Measurements from ENCODE around the gene ARL10. TPM values are rescaled to one million over a fixed set of nuclear protein-coding genes. Genes with fewer than 3 reads are reported as not detected.
A peak's percentile ranks its signal among the peaks of the same experiment; 100 is the strongest.

The ARL10 gene
- total RNA-seq, 1 donor from 2014 or later, result 9.4 TPM

GRCh38 chr5:176379881-176380280 lies 14.6 kb downstream of the ARL10 start:
- H3K4me1 ChIP-seq (ENCODE audit: control insufficient read depth in 3 of 3, insufficient read depth in 3 of 3, low read length in 3 of 3), result peaks cover 17 to 36% (median 28%) of the 10 kb centered on the region in 3 donors
- H3K27me3 ChIP-seq (ENCODE audit: control insufficient read depth in 3 of 3, insufficient read depth in 3 of 3, low read length in 3 of 3), result no peaks in the 10 kb centered on the region
- H3K36me3 ChIP-seq (ENCODE audit: control insufficient read depth in 3 of 3, insufficient read depth in 3 of 3, low read length in 3 of 3), result peaks cover 24 to 29% (median 25%) of the 10 kb centered on the region in 3 donors
- no peak overlapping the region for H3K27ac ChIP-seq (ENCODE audit: low read depth, low read length)
- H3K9ac ChIP-seq (ENCODE audit: low read depth in 1 of 3, low read length in 3 of 3), result no peak overlapping the region
- H3K4me3 ChIP-seq (ENCODE audit: low read length in 3 of 3), result no peak overlapping the region
- no peaks in the 10 kb centered on the region for H3K9me3 ChIP-seq (ENCODE audit: control insufficient read depth in 3 of 3, low read length in 3 of 3)

DNA sequence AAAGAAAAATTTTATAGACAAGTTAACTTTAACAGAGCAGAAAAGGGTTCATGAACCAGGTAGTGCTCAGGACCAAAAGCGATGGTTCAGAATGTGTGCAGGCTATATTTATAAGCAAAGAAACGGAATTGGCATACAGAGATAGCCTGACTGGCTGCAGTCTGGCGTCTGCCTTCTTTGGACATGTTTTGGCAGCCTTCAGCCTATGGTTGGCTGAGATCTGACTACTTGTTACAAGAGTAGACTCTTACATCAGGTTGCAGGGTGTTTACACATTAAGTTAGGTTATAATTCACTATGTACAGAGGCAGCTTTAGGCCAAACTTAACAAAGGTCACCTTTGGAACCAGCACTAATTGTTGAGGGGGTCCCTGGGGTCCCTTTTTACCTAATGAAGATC lies 16.1 kb downstream of the ARL10 start:
- peak overlapping the region in 1 of 3 donors; percentile 45 for H3K4me3 ChIP-seq (ENCODE audit: low read length in 3 of 3)
- peaks cover 26 to 35% (median 29%) of the 10 kb centered on the region in 3 donors for H3K36me3 ChIP-seq (ENCODE audit: control insufficient read depth in 3 of 3, insufficient read depth in 3 of 3, low read length in 3 of 3)

GRCh38 chr5:176381979-176382378 lies 16.7 kb downstream of the ARL10 start:
- Histone ChIP-seq H3K9me3 (ENCODE audit: control insufficient read depth in 3 of 3, low read length in 3 of 3) (no peaks in the 10 kb centered on the region), H3K4me1 (ENCODE audit: control insufficient read depth in 3 of 3, insufficient read depth in 3 of 3, low read length in 3 of 3) (peaks cover 17 to 41% (median 32%) of the 10 kb centered on the region in 3 donors), H3K4me3 (ENCODE audit: low read length in 3 of 3) (peak overlapping the region in 1 of 3 donors; percentile 41), H3K36me3 (ENCODE audit: control insufficient read depth in 3 of 3, insufficient read depth in 3 of 3, low read length in 3 of 3) (peaks cover 26 to 35% (median 32%) of the 10 kb centered on the region in 3 donors), H3K27ac (ENCODE audit: low read depth, low read length) (peak overlapping the region; percentile 82), H3K27me3 (ENCODE audit: control insufficient read depth in 3 of 3, insufficient read depth in 3 of 3, low read length in 3 of 3) (no peaks in the 10 kb centered on the region), H3K9ac (ENCODE audit: low read depth in 1 of 3, low read length in 3 of 3) (peak overlapping the region; percentile 2 to 72 (median 68))

More for the DNA sequence above, 16.1 kb downstream of the ARL10 start:
- H3K27ac ChIP-seq (ENCODE audit: low read depth, low read length), result peak overlapping the region; percentile 82
- peaks cover 17 to 36% (median 28%) of the 10 kb centered on the region in 3 donors for H3K4me1 ChIP-seq (ENCODE audit: control insufficient read depth in 3 of 3, insufficient read depth in 3 of 3, low read length in 3 of 3)
- H3K9ac ChIP-seq (ENCODE audit: low read depth in 1 of 3, low read length in 3 of 3), result peak overlapping the region; percentile 33 to 72 (median 68)
- no peaks in the 10 kb centered on the region for H3K27me3 ChIP-seq (ENCODE audit: control insufficient read depth in 3 of 3, insufficient read depth in 3 of 3, low read length in 3 of 3)
- H3K9me3 ChIP-seq (ENCODE audit: control insufficient read depth in 3 of 3, low read length in 3 of 3), result no peaks in the 10 kb centered on the region

DNA sequence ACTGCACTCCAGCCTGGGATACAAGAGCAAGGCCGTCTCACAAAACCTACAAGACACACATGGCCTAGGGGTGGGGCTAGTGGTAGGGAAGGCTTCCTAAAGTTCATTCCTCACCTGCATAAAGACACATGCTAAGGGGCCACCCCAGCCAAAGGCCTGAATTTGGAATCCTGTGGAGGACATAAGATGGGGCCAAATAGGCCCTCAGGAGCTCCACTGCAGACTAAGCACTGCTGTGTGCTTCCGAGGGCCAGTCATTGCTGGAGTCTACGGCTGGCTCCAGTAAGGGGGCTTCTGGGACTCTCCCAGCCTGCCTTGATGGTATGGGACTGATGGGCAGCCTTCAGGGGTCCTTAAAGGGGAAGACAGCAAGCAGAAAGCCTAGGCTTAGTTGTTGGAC lies 17.4 kb downstream of the ARL10 start:
- no peaks in the 10 kb centered on the region for H3K9me3 ChIP-seq (ENCODE audit: control insufficient read depth in 3 of 3, low read length in 3 of 3)
- H3K4me1 ChIP-seq (ENCODE audit: control insufficient read depth in 3 of 3, insufficient read depth in 3 of 3, low read length in 3 of 3), result peaks cover 24 to 49% (median 40%) of the 10 kb centered on the region in 3 donors
- peak overlapping the region; percentile 82 for H3K27ac ChIP-seq (ENCODE audit: low read depth, low read length)
- peaks cover 26 to 35% (median 32%) of the 10 kb centered on the region in 3 donors for H3K36me3 ChIP-seq (ENCODE audit: control insufficient read depth in 3 of 3, insufficient read depth in 3 of 3, low read length in 3 of 3)
- no peak overlapping the region for H3K4me3 ChIP-seq (ENCODE audit: low read length in 3 of 3)
- no peaks in the 10 kb centered on the region for H3K27me3 ChIP-seq (ENCODE audit: control insufficient read depth in 3 of 3, insufficient read depth in 3 of 3, low read length in 3 of 3)
- peak overlapping the region in 1 of 3 donors; percentile 72 for H3K9ac ChIP-seq (ENCODE audit: low read depth in 1 of 3, low read length in 3 of 3)

DNA sequence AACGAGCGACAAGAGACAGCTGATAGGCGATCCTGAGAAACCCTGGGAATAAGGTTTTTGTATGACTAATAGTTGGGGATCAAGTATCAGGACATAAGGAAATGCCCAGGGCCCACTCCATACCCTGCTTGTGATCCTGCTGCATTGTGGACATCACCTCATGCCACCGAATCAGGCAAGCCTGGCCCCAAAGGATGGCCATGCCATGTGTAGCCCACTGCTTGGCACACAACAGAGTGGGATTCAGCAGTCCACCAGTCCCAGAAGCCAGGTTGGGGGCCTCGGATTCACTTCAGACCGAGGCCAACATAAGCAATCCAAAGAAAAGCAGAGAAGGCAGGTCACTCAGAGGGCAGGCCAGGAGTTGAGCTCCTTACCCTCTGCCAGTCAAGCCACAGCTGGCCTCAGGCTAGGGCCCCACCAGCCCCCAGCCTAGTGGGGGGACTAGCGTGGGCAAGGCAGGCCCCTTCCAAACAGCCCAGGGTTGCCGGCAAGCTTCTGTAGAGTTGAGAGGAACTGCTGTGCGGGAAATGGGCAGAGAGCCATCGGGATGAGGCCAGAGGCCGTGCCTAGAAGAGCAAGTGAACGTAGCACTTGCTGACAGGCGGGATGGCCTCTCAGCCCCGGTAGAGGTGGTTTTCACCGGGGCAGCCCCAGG lies 18.1 kb downstream of the ARL10 start:
- Histone ChIP-seq H3K4me1 (ENCODE audit: control insufficient read depth in 3 of 3, insufficient read depth in 3 of 3, low read length in 3 of 3) (peaks cover 30 to 55% (median 43%) of the 10 kb centered on the region in 3 donors), H3K27ac (ENCODE audit: low read depth, low read length) (peak overlapping the region; percentile 62), H3K9me3 (ENCODE audit: control insufficient read depth in 3 of 3, low read length in 3 of 3) (no peaks in the 10 kb centered on the region), H3K36me3 (ENCODE audit: control insufficient read depth in 3 of 3, insufficient read depth in 3 of 3, low read length in 3 of 3) (peaks cover 26 to 36% (median 32%) of the 10 kb centered on the region in 3 donors), H3K9ac (ENCODE audit: low read depth in 1 of 3, low read length in 3 of 3) (peak overlapping the region in 1 of 3 donors; percentile 39), H3K27me3 (ENCODE audit: control insufficient read depth in 3 of 3, insufficient read depth in 3 of 3, low read length in 3 of 3) (no peaks in the 10 kb centered on the region), H3K4me3 (ENCODE audit: low read length in 3 of 3) (no peak overlapping the region)

GRCh38 chr5:176383961-176384360 lies 18.7 kb downstream of the ARL10 start:
- Histone ChIP-seq H3K27ac (ENCODE audit: low read depth, low read length) (peak overlapping the region; percentile 62), H3K4me3 (ENCODE audit: low read length in 3 of 3) (no peak overlapping the region), H3K4me1 (ENCODE audit: control insufficient read depth in 3 of 3, insufficient read depth in 3 of 3, low read length in 3 of 3) (peaks cover 30 to 55% (median 43%) of the 10 kb centered on the region in 3 donors), H3K9me3 (ENCODE audit: control insufficient read depth in 3 of 3, low read length in 3 of 3) (no peaks in the 10 kb centered on the region), H3K9ac (ENCODE audit: low read depth in 1 of 3, low read length in 3 of 3) (no peak overlapping the region), H3K27me3 (ENCODE audit: control insufficient read depth in 3 of 3, insufficient read depth in 3 of 3, low read length in 3 of 3) (no peaks in the 10 kb centered on the region), H3K36me3 (ENCODE audit: control insufficient read depth in 3 of 3, insufficient read depth in 3 of 3, low read length in 3 of 3) (peaks cover 26 to 36% (median 32%) of the 10 kb centered on the region in 3 donors)

DNA sequence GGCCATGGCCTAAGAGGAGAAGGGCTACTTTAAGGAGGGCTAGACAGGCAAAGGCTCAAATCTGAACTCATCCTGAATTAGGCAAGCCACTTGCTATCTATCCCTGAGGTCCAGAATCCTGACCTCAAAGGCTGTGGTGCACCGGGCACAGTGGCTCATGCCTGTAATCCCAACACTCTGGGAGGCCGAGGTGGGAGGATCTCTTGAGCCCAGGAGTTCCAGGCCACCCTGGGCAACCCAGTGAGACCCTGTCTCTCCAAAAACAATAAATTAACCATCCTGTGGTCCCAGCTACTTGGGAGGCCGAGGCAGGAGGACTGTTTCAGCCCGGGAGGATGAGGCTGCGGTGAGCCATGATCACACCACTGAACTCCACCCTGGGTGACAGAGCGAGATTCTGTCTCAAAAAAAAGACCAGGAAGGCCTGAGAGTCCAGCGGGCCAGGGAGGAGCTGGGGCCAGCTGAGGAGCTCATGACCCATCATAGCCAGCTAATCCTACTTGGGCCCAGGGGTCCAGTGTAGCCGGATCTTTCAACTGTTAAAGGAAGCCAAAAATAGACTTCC lies 19.2 kb downstream of the ARL10 start:
- no peaks in the 10 kb centered on the region for H3K9me3 ChIP-seq (ENCODE audit: control insufficient read depth in 3 of 3, low read length in 3 of 3)
- no peak overlapping the region for H3K27ac ChIP-seq (ENCODE audit: low read depth, low read length)
- no peak overlapping the region for H3K4me3 ChIP-seq (ENCODE audit: low read length in 3 of 3)
- no peaks in the 10 kb centered on the region for H3K27me3 ChIP-seq (ENCODE audit: control insufficient read depth in 3 of 3, insufficient read depth in 3 of 3, low read length in 3 of 3)
- no peak overlapping the region for H3K9ac ChIP-seq (ENCODE audit: low read depth in 1 of 3, low read length in 3 of 3)
- H3K36me3 ChIP-seq (ENCODE audit: control insufficient read depth in 3 of 3, insufficient read depth in 3 of 3, low read length in 3 of 3), result peaks cover 26 to 36% (median 32%) of the 10 kb centered on the region in 3 donors
- peaks cover 33 to 60% (median 47%) of the 10 kb centered on the region in 3 donors for H3K4me1 ChIP-seq (ENCODE audit: control insufficient read depth in 3 of 3, insufficient read depth in 3 of 3, low read length in 3 of 3)

DNA sequence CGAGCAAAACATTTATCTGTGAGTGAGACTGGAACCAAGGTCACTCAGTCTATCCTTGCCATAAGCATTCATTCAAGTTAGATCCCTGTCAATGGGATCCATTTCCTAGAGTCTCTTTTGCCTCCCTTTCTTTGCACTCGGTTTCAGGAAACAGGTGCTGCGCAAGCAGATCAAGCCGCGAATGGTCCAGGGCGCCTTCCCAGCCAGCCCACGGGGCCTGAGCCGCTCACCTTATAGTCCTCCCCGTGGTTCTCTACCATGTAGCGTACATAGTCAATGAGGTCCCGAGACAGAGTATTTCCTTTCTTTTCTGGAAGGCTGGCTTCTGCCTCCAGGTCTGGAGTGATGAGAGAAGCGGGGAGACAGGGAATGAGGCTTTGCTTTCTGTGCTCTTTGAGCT lies 19.7 kb downstream of the ARL10 start:
- no peak overlapping the region for H3K27ac ChIP-seq (ENCODE audit: low read depth, low read length)
- H3K9ac ChIP-seq (ENCODE audit: low read depth in 1 of 3, low read length in 3 of 3), result no peak overlapping the region
- H3K4me3 ChIP-seq (ENCODE audit: low read length in 3 of 3), result no peak overlapping the region
- H3K4me1 ChIP-seq (ENCODE audit: control insufficient read depth in 3 of 3, insufficient read depth in 3 of 3, low read length in 3 of 3), result peaks cover 36 to 65% (median 51%) of the 10 kb centered on the region in 3 donors
- H3K9me3 ChIP-seq (ENCODE audit: control insufficient read depth in 3 of 3, low read length in 3 of 3), result no peaks in the 10 kb centered on the region
- H3K27me3 ChIP-seq (ENCODE audit: control insufficient read depth in 3 of 3, insufficient read depth in 3 of 3, low read length in 3 of 3), result no peaks in the 10 kb centered on the region
- peaks cover 26 to 36% (median 32%) of the 10 kb centered on the region in 3 donors for H3K36me3 ChIP-seq (ENCODE audit: control insufficient read depth in 3 of 3, insufficient read depth in 3 of 3, low read length in 3 of 3)

GRCh38 chr5:176386491-176386890 lies 21.2 kb downstream of the ARL10 start:
- Histone ChIP-seq H3K4me3 (ENCODE audit: low read length in 3 of 3) (no peak overlapping the region), H3K9ac (ENCODE audit: low read depth in 1 of 3, low read length in 3 of 3) (peak overlapping the region in 1 of 3 donors; percentile 16), H3K36me3 (ENCODE audit: control insufficient read depth in 3 of 3, insufficient read depth in 3 of 3, low read length in 3 of 3) (peaks cover 34 to 48% (median 42%) of the 10 kb centered on the region in 3 donors), H3K27ac (ENCODE audit: low read depth, low read length) (no peak overlapping the region), H3K4me1 (ENCODE audit: control insufficient read depth in 3 of 3, insufficient read depth in 3 of 3, low read length in 3 of 3) (peaks cover 36 to 65% (median 50%) of the 10 kb centered on the region in 3 donors), H3K27me3 (ENCODE audit: control insufficient read depth in 3 of 3, insufficient read depth in 3 of 3, low read length in 3 of 3) (no peaks in the 10 kb centered on the region), H3K9me3 (ENCODE audit: control insufficient read depth in 3 of 3, low read length in 3 of 3) (no peaks in the 10 kb centered on the region)

- H3K4me1 ChIP-seq (ENCODE audit: control insufficient read depth in 3 of 3, insufficient read depth in 3 of 3, low read length in 3 of 3), result peaks cover 27 to 56% (median 41%) of the 10 kb centered on the region in 3 donors
- peak overlapping the region; percentile 84 to 97 (median 95) for H3K9ac ChIP-seq (ENCODE audit: low read depth in 1 of 3, low read length in 3 of 3)
- H3K36me3 ChIP-seq (ENCODE audit: control insufficient read depth in 3 of 3, insufficient read depth in 3 of 3, low read length in 3 of 3), result peaks cover 39 to 50% (median 46%) of the 10 kb centered on the region in 3 donors
- H3K4me3 ChIP-seq (ENCODE audit: low read length in 3 of 3), result peak overlapping the region; percentile 90 to 99 (median 92)
- peak overlapping the region; percentile 98 for H3K27ac ChIP-seq (ENCODE audit: low read depth, low read length)
- no peaks in the 10 kb centered on the region for H3K9me3 ChIP-seq (ENCODE audit: control insufficient read depth in 3 of 3, low read length in 3 of 3)
- no peaks in the 10 kb centered on the region for H3K27me3 ChIP-seq (ENCODE audit: control insufficient read depth in 3 of 3, insufficient read depth in 3 of 3, low read length in 3 of 3)
Observed at GRCh38 chr5:176387384-176387925, 22.2 kb downstream of the ARL10 start.

All from skeletal muscle tissue (tissue), 4 donors.